Fibroblast of skin of right quadriceps (primary cell): ENCODE data around the gene PDE9A.
"Not testable (repeated sequence)": the region's sequence is repeated elsewhere in the genome, so short reads cannot be mapped to it uniquely, and the experiment has no call there.

Experiments
- DNase-seq: peaks from one replicate; pipeline ENCODE4 v3.0.0-alpha.2; 2013

PDE9A gene

DNA sequence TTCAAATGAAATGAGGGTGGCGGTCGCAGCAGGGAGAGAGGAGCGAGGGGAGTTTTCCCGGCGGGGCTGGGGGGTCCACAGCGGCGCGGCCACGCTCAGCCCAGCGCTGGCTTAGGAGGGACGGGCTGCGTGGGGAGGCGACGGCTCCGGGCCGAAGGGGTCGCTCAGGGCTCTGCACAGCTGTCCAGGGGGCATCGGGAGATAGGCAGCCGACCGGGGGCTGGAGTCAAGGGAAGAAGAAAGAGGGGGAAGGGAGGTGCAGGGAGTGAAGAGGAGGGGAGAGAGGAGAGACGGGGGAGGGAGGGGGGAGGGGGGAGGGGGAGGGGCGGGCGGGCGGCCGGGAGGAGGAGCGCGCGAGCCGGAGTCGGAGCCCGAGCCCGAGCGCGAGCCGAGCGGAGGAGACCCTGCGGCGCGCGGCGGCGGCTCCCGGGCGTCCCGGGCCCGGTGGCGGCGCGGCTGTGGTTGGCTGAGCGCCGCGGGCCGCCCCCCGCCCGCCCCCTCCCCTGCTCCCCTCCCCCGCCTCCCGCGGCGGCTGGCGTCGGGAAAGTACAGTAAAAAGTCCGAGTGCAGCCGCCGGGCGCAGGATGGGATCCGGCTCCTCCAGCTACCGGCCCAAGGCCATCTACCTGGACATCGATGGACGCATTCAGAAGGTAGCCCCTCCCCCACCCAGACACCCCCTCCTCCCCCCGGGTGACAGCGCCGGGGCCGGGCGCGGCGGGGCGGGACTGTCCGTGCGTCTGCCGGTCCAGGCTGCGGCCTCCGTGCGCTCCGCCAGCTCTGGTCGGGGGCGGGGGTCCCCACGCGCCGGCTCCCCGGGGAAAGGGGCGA is at the start of gene PDE9A:
TSS of gene PDE9A (plus strand) at position 391 of the 831 bp plus-strand sequence. CDS start at position 585, 194 bp downstream.
- DNase-seq, result no peak

DNA sequence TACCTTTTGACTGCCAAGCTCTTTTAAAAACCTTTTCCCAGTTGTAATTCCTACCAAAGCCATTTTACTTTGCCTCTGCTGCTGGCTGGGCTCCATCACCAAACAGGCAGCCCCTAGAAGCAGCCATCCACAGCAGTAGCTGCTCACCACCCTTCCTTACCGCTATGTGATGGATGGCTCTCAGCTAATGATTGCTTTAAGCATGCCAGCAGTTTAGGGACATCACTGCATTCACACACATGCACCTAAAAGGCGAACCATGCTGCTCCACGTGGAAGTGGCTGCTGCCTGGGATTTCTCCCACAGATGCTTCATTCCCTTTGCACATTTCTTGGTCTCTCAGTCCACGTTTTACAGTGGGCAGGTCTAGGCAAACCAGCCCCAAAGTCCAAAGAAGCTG is 46.3 kb upstream of the PDE9A start:
- DNase-seq, result no peak

DNA sequence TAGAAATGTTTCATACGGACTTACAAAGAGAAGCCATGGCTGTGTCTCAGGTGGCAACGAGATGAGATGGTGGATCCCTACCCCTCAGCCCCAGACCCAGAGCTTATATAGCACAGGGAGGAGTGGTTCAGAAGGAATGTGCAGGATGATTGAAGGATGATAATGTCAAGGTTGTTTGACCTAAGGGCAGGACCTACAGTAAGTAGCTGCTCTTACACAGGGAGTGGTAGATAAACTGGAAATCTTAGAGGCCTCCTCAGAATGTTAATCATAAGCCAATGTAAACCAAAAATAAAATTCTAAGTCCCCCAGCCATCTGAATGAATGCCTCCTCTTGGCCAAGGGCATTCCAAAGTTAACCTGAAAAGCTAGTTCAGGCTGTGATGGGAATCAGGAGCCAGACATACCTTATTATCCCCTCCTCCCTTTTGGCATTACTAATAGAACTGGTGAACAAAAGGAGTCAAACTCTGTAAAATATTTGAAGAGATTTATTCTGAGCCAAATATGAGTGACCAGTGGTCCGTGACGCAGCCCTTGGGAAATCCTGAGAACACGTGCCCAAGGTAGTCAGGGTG is 45.8 kb upstream of the PDE9A start:
- DNase-seq, result no peak

DNA sequence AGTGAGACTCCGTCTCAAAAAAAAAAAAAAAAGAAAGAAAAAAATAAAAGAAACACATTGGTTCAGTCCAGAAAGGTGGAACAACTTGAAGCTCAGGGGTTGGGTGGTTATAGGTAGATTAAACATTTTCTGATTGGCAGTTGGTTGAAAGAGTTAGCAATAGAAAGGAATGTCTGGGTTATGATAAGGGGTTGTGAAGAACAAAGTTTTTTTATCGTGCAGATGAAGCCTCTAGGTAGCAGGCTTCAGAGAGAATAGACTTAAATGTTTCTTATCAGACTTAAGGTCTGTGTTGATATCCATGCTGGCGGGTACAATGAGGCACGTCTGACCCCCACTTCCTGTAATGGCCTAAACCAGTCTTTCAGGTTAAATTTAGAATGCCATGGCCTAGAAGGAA is 45.0 kb upstream of the PDE9A start:
- DNase-seq, result no peak

DNA sequence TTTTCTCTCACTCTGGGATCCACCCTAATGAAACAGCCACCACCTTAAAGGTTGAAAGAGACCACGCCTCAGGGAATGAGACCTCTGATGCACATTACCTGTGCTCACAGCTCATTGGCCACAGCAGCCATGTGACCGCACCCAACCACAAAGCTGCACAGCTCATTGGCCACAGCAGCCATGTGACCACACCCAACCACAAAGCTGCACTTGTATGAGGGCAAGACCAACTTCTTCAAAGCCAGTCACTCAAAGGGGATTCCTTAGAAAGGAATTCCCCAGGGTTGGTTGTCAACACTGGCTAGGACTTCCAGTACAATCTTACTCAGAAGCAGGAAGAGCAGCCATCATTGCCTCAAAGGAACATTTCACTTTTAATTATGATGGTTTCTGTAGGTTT is 43.6 kb upstream of the PDE9A start:
- no peak for DNase-seq

DNA sequence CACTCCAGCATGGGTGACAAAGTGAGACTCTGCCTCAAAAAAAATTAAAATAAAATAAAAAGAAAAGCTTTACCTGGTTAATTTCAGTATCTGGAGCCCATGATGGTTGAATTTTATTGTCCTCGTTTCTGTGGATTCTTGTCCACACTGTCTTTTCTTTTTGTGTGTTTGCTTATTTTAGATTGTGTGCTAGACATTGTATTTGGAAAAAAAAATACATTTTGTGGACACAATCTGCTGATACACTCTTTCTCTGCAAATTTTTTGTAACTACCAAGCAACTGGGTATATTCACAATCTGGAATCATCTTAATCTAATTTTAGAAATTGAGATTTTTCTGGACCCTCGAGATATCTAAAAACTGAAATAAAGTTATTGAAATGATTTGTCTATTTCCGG is 41.6 kb upstream of the PDE9A start:
- no peak for DNase-seq

DNA sequence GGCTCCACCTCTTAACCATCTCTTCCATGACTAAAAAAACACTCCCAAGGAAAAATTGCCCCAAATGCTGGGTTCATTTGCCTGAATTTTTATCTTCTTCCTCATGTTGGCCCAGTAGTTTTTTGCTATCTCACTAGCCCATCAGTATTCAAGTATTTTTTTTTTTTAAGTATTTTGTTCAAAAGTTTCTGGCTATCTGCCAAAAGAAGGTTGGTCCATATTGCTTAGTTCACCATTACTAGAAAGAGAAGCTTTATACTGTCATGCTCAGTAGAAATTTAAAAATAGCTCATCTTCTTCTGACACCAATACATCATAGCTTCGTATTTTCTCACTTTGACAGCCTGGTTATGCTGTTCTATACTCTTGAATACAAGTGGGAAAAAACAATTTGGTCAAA is 41.0 kb upstream of the PDE9A start:
- no peak for DNase-seq

DNA sequence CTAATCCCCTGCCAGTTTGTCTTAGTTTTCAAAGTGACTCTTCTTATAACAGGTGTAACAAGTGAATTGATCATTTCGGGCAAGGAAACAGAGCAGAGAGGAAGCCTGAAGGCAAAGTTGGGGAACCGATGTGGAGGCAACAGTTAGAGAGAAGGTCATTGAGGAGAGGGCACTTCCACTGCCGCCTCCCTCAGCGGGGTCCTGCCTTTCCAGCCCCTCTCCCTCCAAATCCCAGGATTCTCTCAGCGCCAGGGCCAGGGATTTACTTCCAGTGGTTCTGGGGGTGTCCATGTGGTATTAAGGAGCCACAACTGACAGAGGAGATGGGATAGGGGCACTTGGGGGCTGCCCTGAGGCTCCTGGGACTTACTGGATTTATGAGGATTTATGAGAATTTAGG is 39.7 kb upstream of the PDE9A start:
- DNase-seq, result no peak

DNA sequence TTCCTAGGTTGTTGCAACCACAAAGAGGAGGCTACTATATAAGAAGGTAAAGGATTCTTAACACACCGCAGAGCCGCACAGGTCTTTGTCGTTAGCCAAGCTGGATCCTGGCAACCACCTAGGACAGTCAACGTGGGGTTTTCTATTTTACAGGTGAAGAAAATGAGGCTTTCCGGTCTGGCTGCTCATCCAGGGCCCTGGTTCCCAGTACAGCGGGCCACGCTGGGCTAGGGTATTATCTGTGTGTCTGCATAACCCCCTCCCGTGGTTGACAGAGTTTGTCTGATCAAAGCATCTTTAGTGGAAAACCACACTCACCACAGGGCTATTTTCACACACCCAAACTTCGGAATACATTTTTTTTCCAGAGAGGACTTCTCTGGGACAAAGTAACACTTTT is 39.0 kb upstream of the PDE9A start:
- DNase-seq, result no peak

DNA sequence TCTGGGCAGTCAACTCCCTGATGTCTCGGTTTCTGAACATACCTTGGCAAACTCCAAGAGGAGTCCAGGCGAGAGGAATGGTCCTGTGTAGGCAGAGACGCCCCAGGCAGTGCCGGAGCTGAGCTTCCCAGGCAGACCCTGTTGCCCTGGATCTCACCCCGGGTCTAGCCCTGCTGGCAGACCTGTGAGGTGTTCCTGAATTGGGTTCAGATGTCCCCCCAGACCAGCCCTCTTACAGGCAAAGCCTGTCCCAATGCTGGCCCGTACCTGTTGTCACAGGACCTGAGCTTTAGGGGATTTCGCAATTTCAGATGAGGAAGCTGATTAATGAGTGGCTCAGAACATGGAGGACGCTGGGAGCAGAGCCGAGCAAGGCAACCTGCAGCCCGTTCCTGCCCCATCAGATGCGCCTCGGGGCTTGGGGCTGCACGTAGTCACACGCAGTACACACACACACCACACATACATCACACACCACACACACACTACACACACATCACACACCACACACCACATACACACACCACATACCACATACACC is 38.5 kb upstream of the PDE9A start:
- DNase-seq, result no peak

DNA sequence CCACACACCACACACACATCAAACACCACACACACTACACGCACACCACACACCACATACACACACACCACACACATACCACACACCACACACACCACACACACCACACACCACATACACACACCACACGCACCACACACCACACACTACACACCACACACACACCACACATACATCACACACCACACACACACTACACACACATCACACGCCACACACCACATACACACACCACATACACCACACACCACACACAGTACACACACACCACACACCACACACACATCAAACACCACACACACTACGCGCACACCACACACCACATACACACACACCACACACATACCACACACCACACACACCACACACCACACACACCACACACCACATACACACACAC is 38.0 kb upstream of the PDE9A start:
- not testable (repeated sequence) for DNase-seq

DNA sequence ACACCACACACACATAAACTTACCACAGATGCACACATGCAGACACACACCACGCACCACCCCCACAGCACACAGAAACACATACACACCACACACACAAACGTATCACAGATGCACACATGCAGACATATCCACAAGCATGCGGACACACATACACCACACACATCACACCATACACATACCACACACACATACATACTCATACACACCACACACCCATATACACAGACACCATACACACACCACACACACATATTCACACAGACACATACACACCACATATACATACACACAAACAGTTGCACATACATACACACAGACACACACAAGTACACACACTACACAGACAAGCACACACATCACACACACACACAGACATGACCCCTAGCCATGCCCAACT is 37.5 kb upstream of the PDE9A start:
- no peak for DNase-seq

DNA sequence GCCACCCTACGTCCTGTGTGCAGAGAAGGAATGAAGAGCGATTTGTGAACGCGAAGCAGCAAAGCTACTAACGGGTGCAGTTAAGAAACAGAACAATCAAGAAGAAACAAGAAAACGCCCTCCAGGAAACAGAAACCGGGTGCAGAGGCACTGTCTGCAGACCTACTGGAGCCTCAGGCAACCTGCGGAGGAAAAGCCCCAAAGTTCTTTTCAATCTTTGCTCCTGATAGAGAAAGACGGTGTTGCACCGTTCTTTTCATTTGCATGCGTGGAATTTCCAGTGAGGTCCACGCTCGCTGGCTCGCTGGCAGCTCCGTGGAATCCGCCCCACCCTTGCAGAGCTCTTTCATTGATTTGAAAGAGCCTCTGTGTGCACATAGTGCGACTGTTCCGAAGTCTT is 37.0 kb upstream of the PDE9A start:
- DNase-seq, result no peak

DNA sequence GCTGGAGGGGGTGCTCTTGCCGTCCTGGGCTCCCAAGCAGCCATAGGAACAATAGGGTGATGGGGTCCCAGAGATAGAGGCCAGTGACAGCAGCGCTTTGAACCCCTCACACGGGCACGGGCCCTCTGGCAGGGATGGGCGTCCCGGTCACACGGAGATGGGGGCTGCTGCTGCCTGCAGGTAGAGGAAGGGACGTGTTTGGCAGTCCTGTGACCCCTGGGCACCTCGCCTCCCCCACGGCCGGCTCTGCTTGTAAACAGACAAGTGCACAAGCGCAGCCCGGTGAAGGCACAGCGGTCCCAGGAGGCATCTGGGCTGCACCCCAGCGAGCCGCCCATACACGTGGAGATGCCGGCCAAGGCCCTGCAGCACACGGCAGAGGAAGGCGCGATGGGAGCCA is 36.5 kb upstream of the PDE9A start:
- DNase-seq, result no peak

DNA sequence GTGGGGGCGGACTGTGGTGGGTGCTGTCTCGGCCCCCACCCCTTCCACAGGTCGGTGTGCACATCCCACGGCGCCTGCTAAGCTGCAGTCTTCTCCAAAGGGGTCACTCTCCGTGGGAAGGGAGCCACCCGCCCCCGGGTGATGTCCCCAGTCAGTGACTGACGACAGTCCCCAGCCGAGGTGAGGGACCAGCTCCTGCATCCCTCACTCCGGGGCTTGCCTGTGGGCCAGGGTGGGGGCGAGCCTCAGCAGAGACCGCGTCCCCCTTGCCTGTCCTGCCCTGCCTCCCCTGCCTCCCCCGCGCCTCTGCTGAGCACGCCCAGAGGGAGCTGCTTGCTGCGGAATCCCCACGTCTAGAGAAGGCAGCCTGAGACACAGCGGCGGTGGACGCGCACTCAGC is 35.9 kb upstream of the PDE9A start:
- no peak for DNase-seq

DNA sequence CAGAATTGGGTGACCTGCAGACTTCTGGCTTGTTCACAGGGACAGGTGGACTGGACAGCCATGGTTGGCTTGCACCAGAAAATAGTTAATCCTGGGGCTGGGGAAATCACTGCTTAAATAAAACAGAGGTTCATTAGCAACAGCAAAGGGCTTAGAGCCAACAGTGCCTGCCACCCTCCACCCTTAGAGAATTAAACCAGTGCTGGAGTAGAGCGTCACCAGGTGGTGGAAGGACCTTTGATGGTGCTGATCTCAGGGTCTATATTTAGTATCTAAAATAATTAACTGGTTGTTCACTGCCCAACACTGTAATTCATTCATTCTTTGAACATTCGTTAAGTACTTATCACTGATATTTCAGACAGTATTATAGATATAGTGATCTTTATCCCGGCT is 34.7 kb upstream of the PDE9A start:
- no peak for DNase-seq

DNA sequence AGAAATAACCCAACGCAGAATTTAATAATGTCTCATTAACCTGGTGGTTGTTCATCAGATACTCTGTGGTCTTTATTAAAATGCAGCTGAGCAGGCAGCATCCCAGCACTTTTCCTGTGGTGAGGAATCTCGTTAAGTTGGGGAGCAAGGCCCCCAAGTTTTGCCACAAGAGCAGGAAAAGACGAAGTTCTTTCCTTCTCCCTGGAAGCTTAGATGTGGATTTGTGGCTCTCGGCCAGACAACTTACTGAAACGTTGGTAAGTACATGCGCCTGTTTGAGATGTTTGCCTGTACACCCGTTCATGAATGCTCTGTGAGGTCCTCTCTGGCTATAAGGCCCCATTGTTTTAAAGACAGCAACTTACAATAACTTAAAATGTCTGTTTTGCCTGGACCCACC is 34.3 kb upstream of the PDE9A start:
- DNase-seq, result no peak

DNA sequence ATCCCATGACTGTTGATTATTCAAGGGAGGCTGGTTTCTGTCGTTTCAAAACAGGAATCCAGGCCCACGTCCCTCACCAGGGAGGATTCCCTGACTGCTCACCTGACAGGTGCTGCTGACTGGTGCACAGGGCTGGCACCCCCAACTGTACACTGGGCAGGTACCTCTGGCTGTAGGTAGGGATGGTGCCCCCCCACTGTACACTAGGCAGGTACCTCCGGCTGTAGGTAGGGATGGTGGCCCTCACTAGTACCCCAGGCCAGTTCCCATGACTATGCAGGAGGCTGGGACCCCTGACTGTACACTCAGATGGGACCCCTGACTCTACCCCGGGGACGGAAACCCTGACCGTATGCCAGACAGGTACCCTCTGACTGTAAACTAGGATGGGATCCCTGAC is 33.6 kb upstream of the PDE9A start:
- DNase-seq, result no peak

DNA sequence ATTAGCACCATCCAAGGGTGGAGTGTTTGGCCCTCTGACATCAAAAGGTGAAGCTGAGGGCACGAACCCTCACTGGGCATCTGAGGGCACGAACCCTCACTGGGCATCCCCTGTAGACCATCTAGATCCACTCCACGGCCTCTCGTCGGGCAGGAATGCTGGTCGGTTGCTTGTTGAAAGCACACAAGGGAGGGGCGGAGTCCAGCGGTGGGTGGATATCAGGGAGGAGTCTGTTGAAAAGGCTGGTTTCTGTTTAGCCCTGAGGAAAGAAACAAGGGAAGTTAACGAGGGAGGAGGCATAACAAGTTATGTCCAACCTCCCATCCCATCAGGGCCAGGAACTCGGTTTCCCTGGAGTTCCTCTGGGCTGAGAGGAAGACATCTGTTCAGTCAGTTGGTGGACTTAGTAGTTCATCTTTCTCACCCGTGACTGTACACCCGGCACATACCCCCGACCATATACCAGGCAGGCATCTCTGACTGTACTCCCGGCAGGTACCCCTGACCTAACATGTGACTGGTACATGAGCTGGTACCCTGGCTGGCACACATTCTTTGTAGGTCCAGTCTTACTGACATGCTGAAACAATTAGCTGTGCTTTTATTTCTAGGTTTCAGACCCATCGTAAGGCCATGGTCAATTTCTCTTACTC is 32.1 kb upstream of the PDE9A start:
- DNase-seq, result no peak

DNA sequence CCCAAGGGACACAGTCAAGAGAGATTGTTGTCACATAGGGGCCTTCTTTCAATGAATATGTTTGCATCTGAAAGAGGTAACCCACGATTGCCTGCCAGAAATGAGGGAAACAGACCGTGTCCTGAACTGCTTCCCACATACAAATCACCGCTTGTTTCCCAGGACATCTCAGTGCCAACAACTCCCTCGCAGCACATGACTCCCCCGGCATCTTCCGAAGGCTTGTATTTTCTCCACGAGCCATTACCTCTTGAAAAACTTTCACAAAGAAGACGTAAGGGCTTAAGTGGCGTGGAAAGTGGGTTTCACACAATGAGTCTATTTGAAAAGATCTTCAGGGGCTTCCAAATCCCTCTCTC is 31.6 kb upstream of the PDE9A start:
- DNase-seq, result no peak

DNA sequence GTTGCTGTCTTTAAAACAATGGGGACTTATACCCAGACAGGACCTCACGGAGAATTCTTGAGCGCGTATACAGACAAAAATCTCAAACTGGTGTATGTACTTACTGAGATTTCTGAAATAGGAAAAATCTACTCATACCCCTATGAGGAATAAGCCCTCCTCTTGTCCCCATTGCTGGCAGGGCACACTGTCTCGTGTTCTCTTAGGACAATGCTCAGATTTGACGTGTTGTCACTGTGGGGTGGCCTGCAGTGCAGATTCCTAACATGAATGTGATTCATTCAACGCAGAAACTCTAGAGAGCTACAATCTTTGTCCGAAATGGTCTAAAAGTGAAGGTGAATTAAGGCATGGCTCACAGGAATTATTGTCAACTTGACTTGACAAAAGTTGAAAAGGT is 31.1 kb upstream of the PDE9A start:
- no peak for DNase-seq

DNA sequence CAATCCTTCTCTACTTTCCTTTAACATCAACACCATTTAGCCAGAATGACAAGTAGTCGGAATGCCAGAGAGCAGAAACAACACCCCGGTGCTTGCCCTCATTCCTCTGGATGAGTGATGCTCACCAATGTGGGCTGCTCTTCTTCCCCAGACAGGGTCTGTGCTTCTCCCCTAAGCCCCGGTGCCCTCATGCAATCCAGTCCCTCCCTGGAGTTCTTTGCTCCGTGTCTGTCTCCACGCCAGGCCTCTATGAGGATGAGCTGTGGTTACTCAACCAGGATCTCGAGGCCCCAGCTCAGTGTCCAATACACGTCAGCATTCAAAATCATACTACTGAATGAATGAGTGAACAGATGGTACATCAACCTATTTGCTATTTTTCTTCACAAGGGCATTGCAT is 29.7 kb upstream of the PDE9A start:
- no peak for DNase-seq

DNA sequence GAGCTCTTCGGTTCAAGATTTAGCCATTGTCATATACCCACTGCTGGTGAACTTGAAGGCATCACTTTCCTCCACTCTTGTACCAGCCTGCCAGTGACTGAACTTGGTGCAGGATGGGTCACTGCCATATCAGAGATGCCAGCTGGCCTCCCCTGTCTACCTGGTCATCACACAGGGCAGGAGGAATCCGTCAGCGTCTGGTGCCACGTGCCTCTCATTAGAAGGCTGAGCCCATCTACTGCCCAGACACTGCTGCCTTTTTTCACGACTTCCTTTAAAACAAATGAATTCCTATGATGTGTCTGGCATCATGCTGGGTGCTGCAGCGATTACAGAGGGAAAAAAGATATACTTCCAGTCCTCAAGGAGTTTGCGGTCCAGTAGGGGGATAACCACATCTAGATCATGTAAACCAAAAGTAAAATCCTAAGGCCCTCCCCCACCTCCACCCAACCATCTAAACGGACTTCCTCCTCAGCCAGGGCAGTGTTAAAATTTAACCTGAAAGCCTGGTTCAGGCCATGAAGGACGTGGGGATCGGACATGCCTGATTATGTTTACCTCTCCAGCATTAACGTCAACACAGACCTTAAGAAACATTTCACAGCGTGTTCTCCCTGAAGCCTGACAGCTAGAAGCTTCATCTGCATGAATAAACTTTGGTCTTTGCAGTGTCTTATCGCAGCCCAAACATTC is 29.2 kb upstream of the PDE9A start:
- DNase-seq, result no peak

DNA sequence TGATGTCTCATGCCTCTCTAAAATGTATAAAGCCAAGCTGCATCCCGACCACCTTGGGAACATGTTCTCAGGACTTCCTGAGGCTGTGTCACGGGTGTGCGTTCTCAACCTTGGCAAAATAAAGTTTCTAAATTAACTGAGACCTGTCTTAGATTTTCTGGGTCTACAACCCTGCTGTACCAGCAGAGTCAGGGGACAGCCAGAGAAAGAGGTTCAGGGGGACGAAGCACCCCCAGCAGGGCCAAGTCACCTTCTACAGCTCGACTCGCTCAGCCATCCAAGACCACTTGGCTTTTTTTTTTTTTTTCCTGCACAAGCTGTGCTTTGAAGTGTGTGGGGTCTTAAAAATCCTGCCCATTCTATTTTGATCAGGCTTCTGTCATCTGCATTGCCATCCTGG is 28.5 kb upstream of the PDE9A start:
- no peak for DNase-seq
